Activated B cell treated with CpG ODN at 0.5 μM for 24 hours (primary cell): ENCODE data around the gene FLT1. TPM values are rescaled to one million over a fixed set of nuclear protein-coding genes. Genes with fewer than 3 reads are reported as not detected.

Source experiments
- ATAC-seq: fragments of 200-7000 bp; cut with Tn5 transposase; one replicate; pipeline ENCODE4 v1.10.0; 2021; ENCODE audit warnings: low read depth, mild to moderate bottlenecking, moderate library complexity
- CTCF ChIA-PET: fragments of 350-600 bp; sonication (Branson Sonifier 250); formaldehyde crosslinking; loops from one replicate; lab custom pipeline; 2021; ENCODE audit warnings: antibody characterized with exemption; lab: Charles Lee
- POLR2A ChIA-PET: fragments of 350-600 bp; sonication (Branson Sonifier 250); formaldehyde crosslinking; loops from one replicate; lab custom pipeline; 2021; ENCODE audit warnings: antibody characterized with exemption; lab: Charles Lee
- DNase-seq: peaks from one replicate; pipeline ENCODE4 v3.0.0; 2022
- H3K27ac Mint-ChIP-seq: one replicate; pipeline ENCODE4 v1.8.0; 2020; ENCODE audit warnings: mixed read lengths
- H3K27me3 Mint-ChIP-seq: one replicate; pipeline ENCODE4 v1.8.0; 2021; ENCODE audit warnings: mixed read lengths
- H3K36me3 Mint-ChIP-seq: one replicate; pipeline ENCODE4 v1.8.0; 2021; ENCODE audit warnings: low read depth, mixed read lengths
- H3K4me1 Mint-ChIP-seq: one replicate; pipeline ENCODE4 v1.8.0; 2021; ENCODE audit warnings: mixed read lengths
- H3K4me3 Mint-ChIP-seq: one replicate; pipeline ENCODE4 v1.8.0; 2020; ENCODE audit warnings: mild to moderate bottlenecking, mixed read lengths
- H3K9me3 Mint-ChIP-seq: one replicate; pipeline ENCODE4 v1.8.0; 2020; ENCODE audit warnings: mixed read lengths
- intact Hi-C: fragments of 100-400 bp; cut with micrococcal nuclease; formaldehyde crosslinking; loops from one replicate; pipeline ENCODE4 v1.15.1; 2024
- total RNA-seq: library from RNA; stranded (reverse); gene quantifications from 2 replicates; pipeline ENCODE4 v1.2.3, GENCODE V29; 2022
- TF ChIP-seq, protein P1 (sequence below): fragments of 200-600 bp; IDR thresholded peaks from one replicate; pipeline ENCODE4 v1.8.0; 2022; ENCODE audit warnings: antibody characterized with exemption, mild to moderate bottlenecking

FLT1 gene
- total RNA-seq, 1 donor from 2014 or later: 1.3 TPM

DNA sequence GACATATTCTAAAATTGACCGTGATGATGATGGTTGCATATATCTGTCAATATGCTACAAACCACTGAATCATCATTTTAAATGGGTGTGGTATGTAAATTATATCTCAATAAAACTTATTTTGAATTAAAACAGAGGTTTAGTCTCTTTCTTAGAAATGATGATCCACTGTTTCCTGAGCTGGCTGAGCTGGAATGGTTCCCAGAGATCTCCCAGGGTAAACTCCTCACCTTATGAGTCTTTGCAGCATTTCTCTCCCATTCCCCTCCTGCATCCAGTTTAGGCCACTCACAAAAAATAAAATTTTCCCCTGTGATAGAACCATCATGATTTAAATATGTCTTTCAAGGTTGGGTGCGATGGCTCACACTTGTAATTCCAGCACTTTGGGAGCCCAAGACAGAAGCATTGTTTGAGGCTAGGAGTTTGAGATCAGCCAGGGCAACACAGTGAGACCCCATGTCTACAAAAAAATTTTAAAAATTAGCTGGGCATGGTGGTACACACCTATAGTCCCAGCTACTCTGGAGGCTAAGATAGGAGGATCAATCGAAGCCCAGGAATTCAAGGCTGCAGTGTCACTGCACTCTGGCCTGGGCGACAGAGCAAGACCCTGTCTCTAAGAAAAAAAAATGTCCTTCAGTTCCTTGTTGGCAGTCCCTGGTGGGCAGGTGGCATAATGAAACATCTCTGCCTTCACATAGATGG is 46.1 kb downstream of the FLT1 start:
- Mint-ChIP-seq H3K4me1 (no peaks in the 10 kb centered on the region), H3K4me3 (no peak overlapping the region), H3K27me3 (peaks cover 8% of the 10 kb centered on the region), H3K9me3 (peaks cover 11% of the 10 kb centered on the region), H3K27ac (no peak overlapping the region), H3K36me3 (no peaks in the 10 kb centered on the region)
- no peak for ATAC-seq
- TF ChIP-seq, protein P1, sequence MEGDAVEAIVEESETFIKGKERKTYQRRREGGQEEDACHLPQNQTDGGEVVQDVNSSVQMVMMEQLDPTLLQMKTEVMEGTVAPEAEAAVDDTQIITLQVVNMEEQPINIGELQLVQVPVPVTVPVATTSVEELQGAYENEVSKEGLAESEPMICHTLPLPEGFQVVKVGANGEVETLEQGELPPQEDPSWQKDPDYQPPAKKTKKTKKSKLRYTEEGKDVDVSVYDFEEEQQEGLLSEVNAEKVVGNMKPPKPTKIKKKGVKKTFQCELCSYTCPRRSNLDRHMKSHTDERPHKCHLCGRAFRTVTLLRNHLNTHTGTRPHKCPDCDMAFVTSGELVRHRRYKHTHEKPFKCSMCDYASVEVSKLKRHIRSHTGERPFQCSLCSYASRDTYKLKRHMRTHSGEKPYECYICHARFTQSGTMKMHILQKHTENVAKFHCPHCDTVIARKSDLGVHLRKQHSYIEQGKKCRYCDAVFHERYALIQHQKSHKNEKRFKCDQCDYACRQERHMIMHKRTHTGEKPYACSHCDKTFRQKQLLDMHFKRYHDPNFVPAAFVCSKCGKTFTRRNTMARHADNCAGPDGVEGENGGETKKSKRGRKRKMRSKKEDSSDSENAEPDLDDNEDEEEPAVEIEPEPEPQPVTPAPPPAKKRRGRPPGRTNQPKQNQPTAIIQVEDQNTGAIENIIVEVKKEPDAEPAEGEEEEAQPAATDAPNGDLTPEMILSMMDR: no peak
- CTCF ChIA-PET: no interaction called here
- intact Hi-C loops: no loop called here
- no peak for DNase-seq
- POLR2A ChIA-PET: no interaction called here

DNA sequence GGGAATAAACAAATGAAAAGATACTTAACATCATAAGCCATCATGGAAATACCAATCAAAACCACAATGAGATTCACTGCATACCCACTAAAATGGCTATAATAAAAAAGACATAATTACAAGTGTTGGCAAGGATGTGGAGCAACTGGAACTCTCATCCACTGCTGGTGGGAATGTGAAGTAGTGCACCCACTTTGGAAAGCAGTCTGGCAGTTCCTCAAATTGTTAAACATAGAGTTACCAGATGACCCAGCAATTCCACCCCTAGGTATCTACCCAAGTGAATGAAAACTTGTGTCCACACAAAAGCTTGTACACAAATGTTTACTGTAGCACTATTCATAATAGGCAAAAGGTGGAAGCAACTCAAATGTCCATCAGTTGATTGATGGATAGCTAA is 46.9 kb downstream of the FLT1 start:
- TF ChIP-seq, protein P1: no peak
- POLR2A ChIA-PET: no interaction called here
- Mint-ChIP-seq H3K27ac (no peak overlapping the region), H3K27me3 (peaks cover 10% of the 10 kb centered on the region), H3K4me3 (no peak overlapping the region), H3K9me3 (peaks cover 13% of the 10 kb centered on the region), H3K4me1 (no peaks in the 10 kb centered on the region), H3K36me3 (no peaks in the 10 kb centered on the region)
- DNase-seq: no peak
- intact Hi-C loops: no loop called here
- ATAC-seq: no peak
- CTCF ChIA-PET: no interaction called here

DNA sequence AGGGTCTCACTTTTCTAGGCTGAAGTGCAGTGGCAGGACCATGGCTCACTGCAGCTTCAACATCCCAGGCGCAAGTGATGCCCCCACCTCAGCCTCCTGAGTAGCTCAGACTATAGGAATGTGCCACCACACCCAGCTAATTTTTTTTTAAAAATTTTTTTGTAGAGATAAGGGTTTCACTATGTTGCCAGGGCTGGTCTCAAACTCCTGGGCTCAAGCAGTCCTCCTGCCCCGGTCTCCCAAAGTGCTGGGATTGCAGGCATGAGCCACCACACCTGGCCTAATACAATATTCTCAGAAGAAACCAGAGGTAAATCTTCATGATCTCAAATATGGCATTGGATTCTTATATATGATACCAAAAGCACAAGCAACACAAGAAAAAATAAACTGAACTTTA is 47.7 kb downstream of the FLT1 start:
- ChIA-PET POLR2A (no interaction called here), CTCF (no interaction called here)
- TF ChIP-seq, protein P1: no peak
- no peak for DNase-seq
- Mint-ChIP-seq H3K27ac (no peak overlapping the region), H3K27me3 (peaks cover 14% of the 10 kb centered on the region), H3K36me3 (no peaks in the 10 kb centered on the region), H3K4me3 (no peak overlapping the region), H3K9me3 (peaks cover 16% of the 10 kb centered on the region), H3K4me1 (no peaks in the 10 kb centered on the region)
- no peak for ATAC-seq
- intact Hi-C loops: no loop called here

DNA sequence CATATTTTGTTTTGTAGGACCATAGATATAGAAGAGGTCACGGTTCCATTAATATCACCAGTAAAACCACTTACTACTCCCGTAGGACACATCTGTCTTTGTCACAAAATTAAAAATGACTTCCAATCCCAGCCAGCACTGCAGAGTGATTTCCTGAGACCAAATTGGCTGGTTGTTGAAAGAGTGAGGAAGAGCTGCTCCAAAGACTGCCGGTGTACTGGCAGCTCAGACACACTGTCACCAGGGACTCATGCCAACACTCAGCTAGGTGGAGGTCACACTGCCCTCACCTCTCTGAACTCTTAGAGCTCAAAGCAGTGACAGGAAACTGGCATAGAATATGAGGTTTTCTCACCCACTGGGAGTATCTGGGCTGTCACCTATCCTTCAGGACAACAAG is 52.1 kb downstream of the FLT1 start:
- CTCF ChIA-PET: no interaction called here
- Mint-ChIP-seq H3K36me3 (no peaks in the 10 kb centered on the region), H3K27ac (no peak overlapping the region), H3K27me3 (peaks cover 23% of the 10 kb centered on the region), H3K4me1 (no peaks in the 10 kb centered on the region), H3K9me3 (peaks cover 17% of the 10 kb centered on the region), H3K4me3 (no peak overlapping the region)
- TF ChIP-seq, protein P1: no peak
- DNase-seq: no peak
- no peak for ATAC-seq
- intact Hi-C loops: no loop called here
- POLR2A ChIA-PET: no interaction called here

DNA sequence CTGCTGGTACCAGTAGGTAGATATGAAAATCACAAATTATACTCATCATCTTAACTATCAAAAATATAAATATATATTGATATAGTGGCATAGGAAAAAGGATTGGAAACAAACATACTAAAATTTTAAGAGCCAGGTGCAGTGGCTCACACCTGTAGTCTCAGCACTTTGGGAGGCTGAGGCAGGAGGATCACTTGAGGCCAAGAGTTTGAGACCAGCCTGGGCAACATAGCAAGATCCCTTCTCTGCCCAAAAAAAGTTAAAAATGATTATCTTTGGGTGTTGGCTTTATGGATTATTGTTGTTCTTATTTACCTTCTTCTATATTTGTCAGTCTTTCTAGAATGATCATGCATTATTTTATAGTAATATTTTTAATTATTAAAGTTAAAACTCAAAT is 53.4 kb downstream of the FLT1 start:
- Mint-ChIP-seq H3K4me3 (no peak overlapping the region), H3K27ac (no peak overlapping the region), H3K27me3 (peaks cover 21% of the 10 kb centered on the region), H3K36me3 (no peaks in the 10 kb centered on the region), H3K9me3 (peaks cover 14% of the 10 kb centered on the region), H3K4me1 (no peaks in the 10 kb centered on the region)
- ChIA-PET CTCF (no interaction called here), POLR2A (no interaction called here)
- intact Hi-C loops: no loop called here
- TF ChIP-seq, protein P1: no peak
- no peak for ATAC-seq
- DNase-seq: no peak
